Mesendoderm (in vitro differentiated cells): ENCODE results near the gene NDC80.

ENCODE experiments used
- DNase-seq: peaks from one replicate; pipeline ENCODE4 v3.0.0; 2013
- H2AK5ac ChIP-seq: 2 replicates; pipeline ENCODE4 v1.6.1; 2013; ENCODE audit warnings: low read length, inconsistent platforms
- H2BK120ac ChIP-seq: 2 replicates; pipeline ENCODE4 v1.6.1; 2013; ENCODE audit warnings: low read depth, mild to moderate bottlenecking, low read length, moderate library complexity, mixed read lengths
- H2BK15ac ChIP-seq: replicated peaks from 2 replicates; pipeline ENCODE4 v1.6.1; 2013; ENCODE audit warnings: low read depth, mild to moderate bottlenecking, moderate library complexity
- H2BK5ac ChIP-seq: 2 replicates; pipeline ENCODE4 v1.6.1; 2013; ENCODE audit warnings: low read length, inconsistent platforms
- H3K18ac ChIP-seq: 2 replicates; pipeline ENCODE4 v1.6.1; 2013; ENCODE audit warnings: mild to moderate bottlenecking, low read length, mixed read lengths
- H3K23ac ChIP-seq: one replicate; pipeline ENCODE4 v1.6.1; 2013; ENCODE audit warnings: low read length
- H3K27ac ChIP-seq: 2 replicates; pipeline ENCODE4 v1.5.1; 2013; ENCODE audit warnings: low read depth, mild to moderate bottlenecking, inconsistent platforms, low read length, moderate library complexity
- H3K27me3 ChIP-seq: 2 replicates; pipeline ENCODE4 v1.6.1; 2013; ENCODE audit warnings: low read length, control low read depth, mild to moderate bottlenecking, inconsistent platforms; ENCODE audit not compliant: insufficient read depth, poor library complexity
- H3K36me3 ChIP-seq: 2 replicates; pipeline ENCODE4 v1.6.1; 2013; ENCODE audit warnings: low read length, inconsistent platforms; ENCODE audit not compliant: control insufficient read depth, insufficient read depth
- H3K4ac ChIP-seq: one replicate; pipeline ENCODE4 v1.6.1; 2013; ENCODE audit warnings: low read depth, mild to moderate bottlenecking, low read length, moderate library complexity
- H3K4me1 ChIP-seq: 2 replicates; pipeline ENCODE4 v1.6.1; 2013; ENCODE audit warnings: low read depth, low read length, inconsistent platforms; ENCODE audit not compliant: control insufficient read depth
- H3K4me2 ChIP-seq: 2 replicates; pipeline ENCODE4 v1.6.1; 2013; ENCODE audit warnings: low read length
- H3K4me3 ChIP-seq: 2 replicates; pipeline ENCODE4 v1.5.1; 2013; ENCODE audit warnings: mild to moderate bottlenecking, low read length
- H3K56ac ChIP-seq: one replicate; pipeline ENCODE4 v1.6.1; 2013; ENCODE audit warnings: low read length
- H3K79me1 ChIP-seq: 2 replicates; pipeline ENCODE4 v1.6.1; 2013; ENCODE audit warnings: low read length, inconsistent platforms
- H3K79me2 ChIP-seq: 2 replicates; pipeline ENCODE4 v1.6.1; 2013; ENCODE audit warnings: mild to moderate bottlenecking, low read length; ENCODE audit not compliant: control insufficient read depth, insufficient read depth
- H3K9ac ChIP-seq: 2 replicates; pipeline ENCODE4 v1.6.1; 2013; ENCODE audit warnings: low read length, inconsistent platforms
- H4K5ac ChIP-seq: one replicate; pipeline ENCODE4 v1.6.1; 2013; ENCODE audit warnings: low read length
- H4K8ac ChIP-seq: one replicate; pipeline ENCODE4 v1.6.1; 2013; ENCODE audit warnings: low read depth, mild to moderate bottlenecking, control low read depth, low read length, moderate library complexity
- WGBS: extraction: QIAGEN DNeasy Blood & Tissue Kit; methylation state at CpG from one replicate; pipeline ENCODE4 v1.1.7; 2013; ENCODE audit warnings: low lambda C conversion rate, missing lambda C conversion rate; ENCODE audit not compliant: insufficient coverage; ENCODE audit errors: extremely low coverage; 5-methylcytosine and 5-hydroxymethylcytosine counted together

Gene NDC80

DNA sequence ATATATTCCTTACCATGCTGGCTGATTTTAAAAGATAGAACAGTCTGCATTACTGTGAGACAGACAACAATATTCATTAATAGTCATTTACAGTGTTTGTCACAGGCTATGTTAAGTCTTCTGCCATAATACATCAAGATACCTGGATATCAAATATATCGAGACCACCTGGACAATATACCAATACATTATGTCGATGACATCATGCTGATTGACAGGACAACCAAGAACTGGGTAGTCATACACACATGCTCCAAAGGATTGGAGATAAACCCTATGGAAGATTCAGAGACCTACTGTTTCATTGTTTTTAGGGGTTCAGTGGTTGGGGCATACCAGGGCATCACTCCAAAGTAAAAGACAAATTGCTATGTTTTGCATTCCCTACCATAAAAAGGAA is 57.6 kb downstream of the NDC80 start:
- Histone ChIP-seq H3K18ac (no peak overlapping the region), H2BK120ac (no peak overlapping the region), H3K4me3 (no peak overlapping the region), H3K56ac (no peak overlapping the region), H3K36me3 (no peaks in the 10 kb centered on the region), H3K4me2 (no peak overlapping the region), H2BK15ac (no peak overlapping the region), H3K4ac (no peak overlapping the region), H4K5ac (no peak overlapping the region), H3K4me1 (no peaks in the 10 kb centered on the region), H3K27ac (no peak overlapping the region), H3K9ac (no peak overlapping the region), H3K27me3 (no peaks in the 10 kb centered on the region), H2BK5ac (no peak overlapping the region), H2AK5ac (no peak overlapping the region), H4K8ac (no peak overlapping the region), H3K79me1 (no peaks in the 10 kb centered on the region), H3K79me2 (no peaks in the 10 kb centered on the region), H3K23ac (no peak overlapping the region)
- no peak for DNase-seq
- WGBS = no CpG with 5 or more reads among the region's 2 CpGs

DNA sequence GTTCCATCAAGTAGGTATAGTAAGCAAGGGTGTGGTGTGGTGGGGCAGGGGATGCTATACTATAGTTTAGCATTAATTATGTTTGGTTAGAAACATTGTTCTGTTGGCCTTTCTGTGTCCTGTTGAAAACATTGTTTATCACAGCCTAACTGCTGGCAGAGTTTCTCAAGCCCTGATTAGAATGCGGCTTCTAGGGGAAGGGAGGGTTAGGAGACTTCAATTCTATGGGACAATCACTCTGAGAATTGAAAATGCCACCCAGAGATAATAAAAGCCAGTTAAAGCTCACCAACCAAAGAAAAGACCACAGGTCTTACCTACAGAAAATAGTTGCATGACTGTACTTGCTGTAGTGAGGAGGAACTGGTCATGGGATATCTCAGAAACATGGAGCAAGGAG is 64.2 kb downstream of the NDC80 start:
- no peak overlapping the region for H3K27ac ChIP-seq
- H3K23ac ChIP-seq = no peak overlapping the region
- H2BK15ac ChIP-seq = no peak overlapping the region
- no peaks in the 10 kb centered on the region for H3K36me3 ChIP-seq
- DNase-seq = no peak
- no peak overlapping the region for H3K18ac ChIP-seq
- H3K4me2 ChIP-seq = no peak overlapping the region
- H3K79me2 ChIP-seq = no peaks in the 10 kb centered on the region
- H3K4ac ChIP-seq = no peak overlapping the region
- no peak overlapping the region for H4K5ac ChIP-seq
- no peak overlapping the region for H2BK5ac ChIP-seq
- no peak overlapping the region for H4K8ac ChIP-seq
- H2AK5ac ChIP-seq = no peak overlapping the region
- H3K4me3 ChIP-seq = no peak overlapping the region
- no CpG with 5 or more reads among the region's 1 CpG for WGBS
- H2BK120ac ChIP-seq = no peak overlapping the region
- no peak overlapping the region for H3K56ac ChIP-seq
- no peaks in the 10 kb centered on the region for H3K79me1 ChIP-seq
- no peaks in the 10 kb centered on the region for H3K4me1 ChIP-seq
- no peaks in the 10 kb centered on the region for H3K27me3 ChIP-seq
- H3K9ac ChIP-seq = no peak overlapping the region

DNA sequence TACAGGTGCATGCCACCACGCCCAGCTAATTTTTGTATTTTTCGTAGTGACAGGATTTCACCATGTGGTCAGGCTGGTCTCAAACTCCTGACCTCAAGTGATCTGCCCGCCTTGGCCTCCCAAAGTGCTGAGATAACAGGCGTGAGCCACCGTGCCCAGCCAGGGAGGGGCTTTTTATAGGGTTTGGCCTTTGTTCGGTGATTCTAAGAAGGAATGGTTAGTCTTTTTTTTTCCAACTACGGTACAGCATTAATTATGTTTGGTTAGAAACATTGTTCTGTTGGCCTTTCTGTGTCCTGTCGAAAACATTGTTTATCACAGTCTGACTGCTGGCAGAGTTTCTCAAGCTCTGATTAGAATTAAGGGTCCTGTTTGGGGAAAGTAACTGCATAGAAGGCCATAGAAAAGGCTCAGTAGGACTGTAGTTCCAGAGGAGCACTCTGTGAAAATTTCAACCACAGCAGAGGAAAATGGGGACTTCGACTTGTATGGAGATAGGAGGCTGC is 64.8 kb downstream of the NDC80 start:
- H3K9ac ChIP-seq = no peak overlapping the region
- H3K79me2 ChIP-seq = no peaks in the 10 kb centered on the region
- H3K4me2 ChIP-seq = no peak overlapping the region
- H2BK5ac ChIP-seq = no peak overlapping the region
- no peak overlapping the region for H3K23ac ChIP-seq
- H3K56ac ChIP-seq = no peak overlapping the region
- no peaks in the 10 kb centered on the region for H3K79me1 ChIP-seq
- no peak overlapping the region for H2AK5ac ChIP-seq
- no peak for DNase-seq
- no peak overlapping the region for H4K8ac ChIP-seq
- H3K36me3 ChIP-seq = no peaks in the 10 kb centered on the region
- WGBS = no CpG with 5 or more reads among the region's 9 CpGs
- no peak overlapping the region for H2BK15ac ChIP-seq
- no peaks in the 10 kb centered on the region for H3K27me3 ChIP-seq
- no peak overlapping the region for H3K18ac ChIP-seq
- no peaks in the 10 kb centered on the region for H3K4me1 ChIP-seq
- no peak overlapping the region for H4K5ac ChIP-seq
- no peak overlapping the region for H3K27ac ChIP-seq
- no peak overlapping the region for H2BK120ac ChIP-seq
- H3K4me3 ChIP-seq = no peak overlapping the region
- no peak overlapping the region for H3K4ac ChIP-seq

DNA sequence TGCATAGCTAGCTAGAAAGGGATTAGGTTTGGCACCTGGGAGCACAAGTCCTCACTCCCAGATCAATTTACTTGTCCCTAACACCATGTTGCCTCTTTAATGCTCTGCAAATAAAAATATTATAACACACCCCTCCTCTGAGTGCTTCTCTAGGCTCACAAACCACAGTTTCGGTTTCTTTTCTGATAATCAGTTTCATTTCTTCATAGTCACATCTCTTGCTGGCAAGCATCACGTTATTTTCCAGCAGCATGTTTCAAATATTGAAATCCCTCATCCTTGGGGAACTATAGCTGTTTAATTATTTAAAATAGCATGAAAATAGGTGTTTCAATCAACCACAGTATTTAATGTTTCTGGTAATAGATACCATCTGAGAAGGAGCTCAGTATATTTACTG is 70.3 kb downstream of the NDC80 start:
- no peak overlapping the region for H3K4me2 ChIP-seq
- no peak overlapping the region for H2AK5ac ChIP-seq
- no peak overlapping the region for H3K18ac ChIP-seq
- no peaks in the 10 kb centered on the region for H3K27me3 ChIP-seq
- H3K36me3 ChIP-seq = no peaks in the 10 kb centered on the region
- WGBS = no CpG with 5 or more reads among the region's 2 CpGs
- no peak overlapping the region for H3K27ac ChIP-seq
- no peak overlapping the region for H4K8ac ChIP-seq
- DNase-seq = no peak
- no peak overlapping the region for H2BK15ac ChIP-seq
- no peak overlapping the region for H3K4ac ChIP-seq
- no peak overlapping the region for H3K23ac ChIP-seq
- H3K4me3 ChIP-seq = no peak overlapping the region
- no peaks in the 10 kb centered on the region for H3K79me1 ChIP-seq
- H3K4me1 ChIP-seq = no peaks in the 10 kb centered on the region
- no peak overlapping the region for H3K56ac ChIP-seq
- H2BK5ac ChIP-seq = no peak overlapping the region
- no peak overlapping the region for H2BK120ac ChIP-seq
- no peak overlapping the region for H4K5ac ChIP-seq
- no peaks in the 10 kb centered on the region for H3K79me2 ChIP-seq
- H3K9ac ChIP-seq = no peak overlapping the region

DNA sequence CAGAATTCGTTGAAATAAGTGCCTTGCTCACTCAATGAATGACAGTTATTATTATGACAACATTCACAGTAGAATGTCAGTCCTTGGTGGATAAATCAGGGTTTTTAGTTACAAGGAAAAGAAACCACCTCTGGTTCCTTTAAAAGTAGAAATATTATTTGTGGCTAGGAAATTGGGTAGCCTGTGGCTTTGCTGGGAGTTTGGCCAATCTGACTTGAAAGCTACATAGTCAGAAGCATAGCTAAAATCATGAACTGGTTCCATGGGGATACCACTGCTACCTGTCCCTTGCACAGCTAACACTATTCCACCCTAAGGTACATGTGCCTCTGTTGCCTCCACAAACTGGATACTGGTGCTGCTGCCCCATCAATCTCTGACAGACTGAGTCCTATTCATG is 71.4 kb downstream of the NDC80 start:
- no peak overlapping the region for H3K23ac ChIP-seq
- no peak overlapping the region for H2BK15ac ChIP-seq
- H4K8ac ChIP-seq = no peak overlapping the region
- H3K18ac ChIP-seq = no peak overlapping the region
- H4K5ac ChIP-seq = no peak overlapping the region
- H3K27ac ChIP-seq = no peak overlapping the region
- no peak overlapping the region for H3K4me3 ChIP-seq
- H3K56ac ChIP-seq = no peak overlapping the region
- WGBS = no CpG with 5 or more reads among the region's 1 CpG
- H2AK5ac ChIP-seq = no peak overlapping the region
- no peak overlapping the region for H2BK120ac ChIP-seq
- H3K79me2 ChIP-seq = no peaks in the 10 kb centered on the region
- no peak overlapping the region for H3K4me2 ChIP-seq
- H3K4ac ChIP-seq = no peak overlapping the region
- no peak overlapping the region for H2BK5ac ChIP-seq
- H3K9ac ChIP-seq = no peak overlapping the region
- no peaks in the 10 kb centered on the region for H3K4me1 ChIP-seq
- no peak for DNase-seq
- no peaks in the 10 kb centered on the region for H3K36me3 ChIP-seq
- no peaks in the 10 kb centered on the region for H3K79me1 ChIP-seq
- no peaks in the 10 kb centered on the region for H3K27me3 ChIP-seq

DNA sequence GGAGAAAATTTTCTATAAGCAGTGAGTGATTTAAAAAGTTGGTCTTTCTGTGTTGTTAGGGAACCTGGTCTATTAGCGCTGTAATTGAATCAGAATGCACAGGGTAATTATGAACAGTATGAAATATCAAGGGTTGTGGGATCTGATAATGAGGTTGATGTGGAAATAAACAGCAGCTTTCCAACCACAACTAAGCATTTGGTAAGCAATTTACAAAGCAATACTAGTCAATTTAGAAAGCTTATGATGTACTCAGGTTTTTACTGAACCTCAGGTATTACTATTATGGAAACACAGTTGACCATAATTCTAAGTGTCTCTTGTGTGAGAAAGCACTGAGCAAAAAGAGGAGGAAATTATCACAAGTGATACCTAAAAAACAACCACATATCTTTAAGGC is 73.2 kb downstream of the NDC80 start:
- no peak overlapping the region for H3K9ac ChIP-seq
- no peak overlapping the region for H3K4me2 ChIP-seq
- H3K27ac ChIP-seq = no peak overlapping the region

More for the DNA sequence above, 73.2 kb downstream of the NDC80 start:
- no CpG with 5 or more reads among the region's 1 CpG for WGBS
- Histone ChIP-seq H3K27me3 (no peaks in the 10 kb centered on the region), H3K23ac (no peak overlapping the region), H2BK5ac (no peak overlapping the region), H3K4me1 (no peaks in the 10 kb centered on the region), H3K56ac (no peak overlapping the region), H3K79me2 (no peaks in the 10 kb centered on the region), H3K4me3 (no peak overlapping the region), H4K5ac (no peak overlapping the region), H3K79me1 (no peaks in the 10 kb centered on the region), H3K36me3 (no peaks in the 10 kb centered on the region), H2BK15ac (no peak overlapping the region), H3K4ac (no peak overlapping the region), H2BK120ac (no peak overlapping the region), H3K18ac (no peak overlapping the region), H2AK5ac (no peak overlapping the region), H4K8ac (no peak overlapping the region)
- DNase-seq = no peak
